SIG-M5 treated with dmso at 0.1 percent for 504 hours (cell line): ENCODE measurements around the gene FAM193B.
"Not testable (repeated sequence)": the region's sequence is repeated elsewhere in the genome, so short reads cannot be mapped to it uniquely, and the experiment has no call there.

Experiments
- DNase-seq: peaks from one replicate; lab custom pipeline; 2025; ENCODE audit not compliant: unreplicated experiment; lab: John Stamatoyannopoulos, UW

The FAM193B gene

GRCh38 chr5:177487975-177488374 is 66.4 kb downstream of the FAM193B start:
- DNase-seq: no peak

DNA sequence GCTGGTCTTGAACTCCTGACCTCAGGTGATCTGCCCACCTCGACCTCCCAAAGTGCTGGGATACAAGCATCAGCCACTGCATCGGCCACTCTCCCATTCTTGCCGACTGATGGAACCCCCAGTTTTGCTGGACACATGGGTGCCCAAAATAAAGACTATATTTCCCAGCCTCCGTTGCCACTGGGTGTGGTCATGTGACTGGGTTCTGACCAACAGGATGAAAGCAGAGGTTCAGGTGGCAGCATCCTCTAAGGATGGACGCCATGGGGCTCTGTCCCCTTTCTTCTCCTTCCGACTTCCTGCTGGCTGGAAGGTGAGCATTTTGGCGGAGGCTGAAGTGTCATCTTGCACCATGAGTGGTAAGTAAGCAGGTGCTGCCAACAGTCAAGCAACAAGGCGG is 67.2 kb downstream of the FAM193B start:
- DNase-seq: no peak

GRCh38 chr5:177486256-177486655 is 68.1 kb downstream of the FAM193B start:
- no peak for DNase-seq

DNA sequence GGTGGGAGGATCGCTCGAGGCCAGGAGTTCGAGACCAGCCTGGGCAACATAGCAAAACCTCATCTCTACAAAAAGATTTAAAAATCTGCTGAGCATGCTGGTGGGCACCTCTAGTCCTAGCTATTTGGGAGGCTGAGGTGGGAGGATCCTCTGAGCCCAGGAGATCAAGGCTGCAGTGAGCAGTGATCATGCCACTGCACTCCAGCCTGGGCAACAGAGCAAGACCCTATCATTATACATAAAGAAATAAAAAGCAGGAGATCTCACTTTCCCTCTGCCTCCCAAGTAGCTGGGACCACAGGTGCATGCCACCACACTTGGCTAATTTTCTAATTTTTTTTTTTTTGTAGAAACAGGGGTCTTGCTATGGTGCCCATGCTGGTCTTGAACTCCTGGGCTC is 68.6 kb downstream of the FAM193B start:
- DNase-seq: not testable (repeated sequence)

DNA sequence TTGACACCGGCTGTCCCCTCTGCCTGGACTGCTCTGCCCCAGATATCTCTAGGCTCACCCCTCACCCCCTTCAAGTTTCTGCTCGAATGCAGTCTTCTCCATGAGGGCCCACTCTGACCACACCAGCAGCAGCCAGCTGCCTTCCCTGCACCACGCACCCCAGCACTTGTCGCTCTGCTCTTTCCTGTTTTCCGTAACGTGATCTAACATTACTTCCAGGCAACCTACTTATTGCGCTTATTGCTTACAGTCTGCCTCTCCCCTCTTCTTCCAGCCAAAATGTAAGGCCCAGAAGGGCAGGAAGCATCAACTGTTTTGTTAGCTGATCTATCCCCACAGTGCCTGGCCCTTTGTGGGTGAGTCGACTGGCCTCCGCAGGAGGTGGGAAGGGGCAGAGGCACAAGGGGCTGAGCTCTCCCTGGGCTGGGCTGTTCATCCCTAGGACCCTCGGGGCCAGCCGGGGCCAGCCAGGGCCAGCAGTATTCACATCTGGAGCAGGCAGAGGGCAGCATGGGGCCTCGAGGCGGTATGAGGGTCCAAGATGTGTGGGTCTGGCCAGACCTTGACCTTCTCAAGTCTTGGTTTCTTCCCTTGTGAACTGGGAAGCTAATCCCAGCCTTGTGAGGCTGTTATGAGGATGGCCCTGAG is 69.3 kb downstream of the FAM193B start:
- no peak for DNase-seq

GRCh38 chr5:177483994-177484901 is 70.1 kb downstream of the FAM193B start:
- no peak for DNase-seq

DNA sequence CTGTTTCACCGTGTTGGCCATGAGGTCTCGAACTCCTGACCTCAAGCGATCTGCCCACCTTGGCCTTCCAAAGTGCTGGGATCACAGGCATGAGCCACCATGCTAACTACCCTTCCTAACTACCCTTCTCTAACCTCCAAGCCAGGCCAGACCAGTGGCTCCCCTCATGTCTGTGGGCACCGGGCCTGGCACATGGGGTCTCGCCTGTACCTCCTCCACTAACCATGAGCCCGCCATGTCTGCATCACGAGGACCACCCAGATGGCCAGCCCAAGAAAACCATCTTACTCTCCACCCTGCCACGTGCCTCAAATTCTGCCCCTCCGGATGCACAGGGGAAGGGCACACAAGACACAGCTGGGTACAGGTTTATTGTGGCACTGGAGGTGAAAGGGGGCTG is 71.3 kb downstream of the FAM193B start:
- DNase-seq: no peak

- no peak for DNase-seq
Observed at GRCh38 chr5:177482359-177482795, 72.0 kb downstream of the FAM193B start.

DNA sequence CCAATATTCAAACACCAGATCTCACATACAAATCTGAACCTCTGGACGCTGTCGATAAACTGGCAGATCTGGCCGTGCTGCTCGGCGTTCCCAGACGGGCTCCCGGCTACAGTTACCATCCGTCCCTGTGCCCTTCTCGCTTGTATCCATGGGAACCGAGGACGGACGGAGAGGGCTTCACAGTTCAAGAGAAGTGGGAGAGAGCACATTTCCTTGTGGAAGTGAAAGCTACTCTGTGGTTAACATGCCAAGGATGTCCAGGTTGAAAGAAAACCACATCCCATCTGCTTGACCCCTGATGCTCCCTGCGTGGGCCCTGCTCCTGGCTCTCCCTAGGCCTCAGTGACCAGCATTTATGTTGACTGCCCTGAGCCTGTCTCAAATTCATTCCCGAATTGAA is 74.6 kb downstream of the FAM193B start:
- DNase-seq: peak; percentile 33

GRCh38 chr5:177478711-177479646 is 75.4 kb downstream of the FAM193B start:
- DNase-seq: peak; percentile 90

DNA sequence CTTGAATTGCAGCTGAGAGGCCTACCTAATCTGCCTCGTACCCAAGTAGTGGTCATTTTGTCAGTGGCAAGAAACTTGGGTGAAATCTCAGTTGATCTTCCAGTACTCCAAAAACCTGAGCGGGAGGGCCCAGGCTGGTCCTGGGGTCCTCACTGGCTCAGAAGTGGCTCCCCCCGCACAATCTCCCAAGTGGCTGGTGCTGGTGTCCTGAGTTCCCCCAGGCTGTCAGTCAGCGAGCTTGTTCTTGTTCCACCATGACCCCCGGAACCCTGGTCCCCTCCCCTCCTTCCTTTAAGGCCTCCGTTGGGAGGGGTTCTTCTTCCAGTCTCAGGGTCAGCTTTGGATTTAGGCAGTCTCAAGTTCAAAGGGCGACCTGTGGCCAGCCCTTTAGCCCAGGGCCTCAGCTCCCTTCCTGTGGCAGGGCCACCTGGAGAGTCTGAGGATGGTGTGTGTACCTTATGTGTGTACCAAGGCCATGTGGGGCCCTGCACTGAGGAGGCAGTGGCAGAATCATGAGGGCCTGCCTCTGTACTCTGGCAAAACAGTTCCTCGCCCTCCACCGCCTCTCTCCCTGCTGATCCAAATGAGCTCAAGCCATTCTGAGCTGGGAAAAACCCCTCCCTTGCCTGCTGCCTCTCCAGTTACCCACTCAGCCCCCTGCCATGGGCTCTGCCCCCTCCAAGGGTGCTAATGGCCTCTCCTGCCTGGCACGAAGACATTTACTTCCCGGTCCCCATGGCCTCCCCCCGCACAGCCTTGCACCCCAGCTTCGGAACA is 76.5 kb downstream of the FAM193B start:
- DNase-seq: no peak

DNA sequence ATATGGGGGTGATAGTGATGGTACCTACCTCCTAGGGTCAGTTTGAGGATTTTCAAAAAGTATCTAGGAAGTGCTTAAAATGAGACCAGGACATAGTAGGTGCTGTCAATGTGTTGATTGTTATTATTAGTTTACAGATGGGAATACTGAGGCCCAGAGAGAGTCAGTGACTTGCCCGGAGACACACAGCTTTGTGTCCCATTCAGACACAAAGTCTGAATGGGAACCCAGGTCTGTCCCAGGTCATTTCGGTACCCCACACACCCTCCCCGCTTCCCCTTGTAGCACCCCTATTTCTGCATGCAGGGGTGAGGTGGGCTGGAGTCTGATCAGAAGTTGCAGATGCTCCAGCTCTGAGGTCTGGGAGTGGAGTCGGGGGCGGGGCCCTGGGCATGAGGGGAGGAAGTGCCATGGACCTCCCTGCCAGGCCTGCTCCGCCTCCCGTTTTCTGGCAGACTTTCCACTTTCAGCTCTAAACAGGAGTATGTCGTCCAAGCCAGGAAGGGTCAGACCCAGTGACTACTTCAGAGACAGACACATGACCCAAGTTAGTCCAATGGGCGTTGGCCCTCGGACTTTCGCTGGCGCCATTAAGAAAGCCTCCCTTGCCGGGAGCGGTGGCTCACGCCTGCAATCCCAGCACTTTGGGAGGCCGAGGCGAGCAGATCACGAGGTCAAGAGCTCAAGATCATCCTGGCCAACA is 77.7 kb downstream of the FAM193B start:
- no peak for DNase-seq

GRCh38 chr5:177475563-177476427 is 78.6 kb downstream of the FAM193B start:
- DNase-seq: no peak

- peak; percentile 36 for DNase-seq
Observed at GRCh38 chr5:177474846-177475562, 79.4 kb downstream of the FAM193B start.

GRCh38 chr5:177474002-177474476 is 80.3 kb downstream of the FAM193B start:
- DNase-seq: no peak

DNA sequence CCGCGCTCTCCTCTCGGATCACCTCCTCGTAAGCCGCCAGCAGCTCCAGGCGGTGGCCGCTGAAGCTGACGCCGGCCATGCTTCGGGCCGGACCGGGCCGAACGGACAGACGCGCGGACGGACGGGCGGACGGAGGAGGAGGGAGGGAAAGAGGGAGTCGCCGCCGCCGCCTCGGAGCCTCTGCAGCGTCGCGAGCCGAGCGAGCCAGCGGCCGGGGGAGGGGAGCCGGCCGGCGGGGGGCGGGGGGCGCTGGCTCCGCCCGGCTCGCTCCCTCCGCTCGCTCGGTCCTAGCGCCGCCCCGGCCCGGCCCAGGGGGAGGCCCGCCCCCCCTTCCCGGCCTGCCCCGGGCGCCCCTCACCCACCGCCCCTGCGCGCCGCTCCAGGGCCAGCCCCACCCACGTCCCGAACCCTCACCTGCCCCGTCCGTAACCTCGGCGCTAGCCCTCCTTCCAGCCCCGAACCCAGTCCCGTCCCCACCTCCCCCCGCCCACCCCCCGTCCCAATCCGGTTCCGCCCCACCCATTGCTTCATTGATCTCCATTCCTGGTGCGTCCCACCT is 80.8 kb downstream of the FAM193B start, which contains the start of gene DBN1:
TSS of gene DBN1 (minus strand) at position 192 of the 559 bp plus-strand sequence. CDS start at position 79, 113 bp downstream.
- DNase-seq: no peak
